Measurements from ENCODE around the gene OBSCN. TPM values are rescaled to one million over a fixed set of nuclear protein-coding genes. Genes with fewer than 3 reads are reported as not detected.

Gene OBSCN
- total and polyA plus RNA-seq, 7 experiments from 2014 or later: 1.3 to 132 (median 76.4) TPM

GRCh38 chr1:228234921-228235320, 27.1 kb downstream of the OBSCN start:
- Mint-ChIP-seq H3K27me3 (no peaks in the 10 kb centered on the region), H3K36me3 (peaks cover 48 to 98% (median 84%) of the 10 kb centered on the region in 5 donors)
- CTCF ChIA-PET: no interaction called here

GRCh38 chr1:228236744-228237143, 28.9 kb downstream of the OBSCN start:
- no peak for DNase-seq
- Mint-ChIP-seq H3K27me3 (no peaks in the 10 kb centered on the region), H3K4me1 (peaks cover 0 to 17% (median 10%) of the 10 kb centered on the region in 7 donors), H3K27ac (no peak overlapping the region), H3K36me3 (peaks cover 52 to 99% (median 83%) of the 10 kb centered on the region in 5 donors), H3K9me3 (peaks cover 10 to 79% (median 40%) of the 10 kb centered on the region in 11 donors), H3K4me3 (no peak overlapping the region)
- intact Hi-C loops (cut with micrococcal nuclease): no loop called here
- Histone ChIP-seq H3K27ac (ENCODE audit: low read depth, low read length) (no peak overlapping the region), H3K36me3 (ENCODE audit: control insufficient read depth in 2 of 3, insufficient read depth in 3 of 3, low read length in 3 of 3) (peaks cover 0 to 76% (median 8%) of the 10 kb centered on the region in 3 experiments), H3K4me3 (ENCODE audit: low read length) (no peak overlapping the region), H3K4me1 (ENCODE audit: control insufficient read depth in 2 of 2, insufficient read depth in 2 of 2, low read length in 2 of 2) (no peaks in the 10 kb centered on the region), H3K9me3 (ENCODE audit: control insufficient read depth in 2 of 3, low read length in 3 of 3) (peaks cover 0 to 22% (median 2%) of the 10 kb centered on the region in 3 experiments), H3K27me3 (ENCODE audit: control insufficient read depth in 2 of 2, insufficient read depth in 2 of 2, low read length in 2 of 2) (no peaks in the 10 kb centered on the region)
- ChIA-PET POLR2A (no interaction called here), CTCF (interaction anchor here (0.7 kb wide), 1 partner anchor 48 kb away, joined by 3 read pairs; no protein-coding TSS in a partner anchor)
- ATAC-seq: no peak

More at GRCh38 chr1:228234921-228235320, 27.1 kb downstream of the OBSCN start:
- DNase-seq (no peak), ATAC-seq (no peak)
- Histone ChIP-seq H3K4me3 (ENCODE audit: low read length) (no peak overlapping the region), H3K36me3 (ENCODE audit: control insufficient read depth in 2 of 3, insufficient read depth in 3 of 3, low read length in 3 of 3) (peaks cover 0 to 72% (median 0%) of the 10 kb centered on the region in 3 experiments), H3K27me3 (ENCODE audit: control insufficient read depth in 2 of 2, insufficient read depth in 2 of 2, low read length in 2 of 2) (no peaks in the 10 kb centered on the region), H3K9me3 (ENCODE audit: control insufficient read depth in 2 of 3, low read length in 3 of 3) (peaks cover 0 to 11% (median 0%) of the 10 kb centered on the region in 3 experiments), H3K27ac (ENCODE audit: low read depth, low read length) (no peak overlapping the region), H3K4me1 (ENCODE audit: control insufficient read depth in 2 of 2, insufficient read depth in 2 of 2, low read length in 2 of 2) (no peaks in the 10 kb centered on the region)
- Mint-ChIP-seq H3K27ac (no peak overlapping the region), H3K4me1 (peaks cover 0 to 21% (median 14%) of the 10 kb centered on the region in 7 donors), H3K4me3 (no peak overlapping the region), H3K9me3 (peaks cover 3 to 61% (median 28%) of the 10 kb centered on the region in 11 donors)
- intact Hi-C loops (cut with micrococcal nuclease): no loop called here
- POLR2A ChIA-PET: no interaction called here

- H3K36me3 Mint-ChIP-seq: peaks cover 52 to 99% (median 83%) of the 10 kb centered on the region in 5 donors
- CTCF ChIA-PET: no interaction called here
- no peak overlapping the region for H3K4me3 ChIP-seq (ENCODE audit: low read length)
- H3K4me1 Mint-ChIP-seq: peaks cover 0 to 17% (median 10%) of the 10 kb centered on the region in 7 donors
- peaks cover 0 to 76% (median 8%) of the 10 kb centered on the region in 3 experiments for H3K36me3 ChIP-seq (ENCODE audit: control insufficient read depth in 2 of 3, insufficient read depth in 3 of 3, low read length in 3 of 3)
- peaks cover 0 to 23% (median 2%) of the 10 kb centered on the region in 3 experiments for H3K9me3 ChIP-seq (ENCODE audit: control insufficient read depth in 2 of 3, low read length in 3 of 3)
- H3K4me1 ChIP-seq (ENCODE audit: control insufficient read depth in 2 of 2, insufficient read depth in 2 of 2, low read length in 2 of 2): no peaks in the 10 kb centered on the region
- H3K27ac ChIP-seq (ENCODE audit: low read depth, low read length): no peak overlapping the region
- intact Hi-C loops (cut with micrococcal nuclease): no loop called here
- ATAC-seq: no peak
- H3K27me3 Mint-ChIP-seq: no peaks in the 10 kb centered on the region
- DNase-seq: no peak
- H3K27me3 ChIP-seq (ENCODE audit: control insufficient read depth in 2 of 2, insufficient read depth in 2 of 2, low read length in 2 of 2): no peaks in the 10 kb centered on the region
- no peak overlapping the region for H3K27ac Mint-ChIP-seq
- POLR2A ChIA-PET: no interaction called here
- peaks cover 12 to 79% (median 48%) of the 10 kb centered on the region in 11 donors for H3K9me3 Mint-ChIP-seq
- H3K4me3 Mint-ChIP-seq: no peak overlapping the region
Measured at GRCh38 chr1:228238007-228238406, 30.2 kb downstream of the OBSCN start.

- ATAC-seq (no peak), DNase-seq (no peak)
- intact Hi-C loops (cut with micrococcal nuclease): no loop called here
- Mint-ChIP-seq H3K27me3 (no peaks in the 10 kb centered on the region), H3K4me3 (no peak overlapping the region), H3K27ac (peak overlapping the region in 2 of 9 donors; percentile 11 to 52), H3K9me3 (peaks cover 12 to 79% (median 47%) of the 10 kb centered on the region in 11 donors), H3K36me3 (peaks cover 50 to 99% (median 83%) of the 10 kb centered on the region in 5 donors), H3K4me1 (peaks cover 0 to 17% (median 9%) of the 10 kb centered on the region in 7 donors)
- Histone ChIP-seq H3K27ac (ENCODE audit: low read depth, low read length) (no peak overlapping the region), H3K36me3 (ENCODE audit: control insufficient read depth in 2 of 3, insufficient read depth in 3 of 3, low read length in 3 of 3) (peaks cover 0 to 77% (median 8%) of the 10 kb centered on the region in 3 experiments), H3K27me3 (ENCODE audit: control insufficient read depth in 2 of 2, insufficient read depth in 2 of 2, low read length in 2 of 2) (no peaks in the 10 kb centered on the region), H3K4me1 (ENCODE audit: control insufficient read depth in 2 of 2, insufficient read depth in 2 of 2, low read length in 2 of 2) (no peaks in the 10 kb centered on the region), H3K4me3 (ENCODE audit: low read length) (no peak overlapping the region), H3K9me3 (ENCODE audit: control insufficient read depth in 2 of 3, low read length in 3 of 3) (peaks cover 0 to 27% (median 2%) of the 10 kb centered on the region in 3 experiments)
- CTCF ChIA-PET: no interaction called here
- POLR2A ChIA-PET: no interaction called here
Measured at GRCh38 chr1:228238461-228238860, 30.6 kb downstream of the OBSCN start.

- no peaks in the 10 kb centered on the region for H3K4me1 ChIP-seq (ENCODE audit: control insufficient read depth in 2 of 2, insufficient read depth in 2 of 2, low read length in 2 of 2)
- POLR2A ChIA-PET: no interaction called here
- peaks cover 0 to 82% (median 20%) of the 10 kb centered on the region in 3 experiments for H3K36me3 ChIP-seq (ENCODE audit: control insufficient read depth in 2 of 3, insufficient read depth in 3 of 3, low read length in 3 of 3)
- Mint-ChIP-seq H3K9me3 (peaks cover 21 to 79% (median 52%) of the 10 kb centered on the region in 11 donors), H3K27ac (no peak overlapping the region), H3K27me3 (no peaks in the 10 kb centered on the region), H3K36me3 (peaks cover 52 to 99% (median 84%) of the 10 kb centered on the region in 5 donors), H3K4me1 (peaks cover 0 to 22% (median 12%) of the 10 kb centered on the region in 7 donors), H3K4me3 (peak overlapping the region in 2 of 10 donors; percentile 42 to 71)
- no peaks in the 10 kb centered on the region for H3K27me3 ChIP-seq (ENCODE audit: control insufficient read depth in 2 of 2, insufficient read depth in 2 of 2, low read length in 2 of 2)
- DNase-seq (no peak), ATAC-seq (no peak)
- H3K9me3 ChIP-seq (ENCODE audit: control insufficient read depth in 2 of 3, low read length in 3 of 3): peaks cover 0 to 42% (median 2%) of the 10 kb centered on the region in 3 experiments
- CTCF ChIA-PET: no interaction called here
- intact Hi-C loops (cut with micrococcal nuclease): no loop called here
- H3K27ac ChIP-seq (ENCODE audit: low read depth, low read length): no peak overlapping the region
- no peak overlapping the region for H3K4me3 ChIP-seq (ENCODE audit: low read length)
Measured at GRCh38 chr1:228240411-228241240, 32.8 kb downstream of the OBSCN start.

GRCh38 chr1:228241259-228241658, 33.4 kb downstream of the OBSCN start:
- H3K27me3 ChIP-seq (ENCODE audit: control insufficient read depth in 2 of 2, insufficient read depth in 2 of 2, low read length in 2 of 2): no peaks in the 10 kb centered on the region
- peaks cover 55 to 99% (median 84%) of the 10 kb centered on the region in 5 donors for H3K36me3 Mint-ChIP-seq
- peaks cover 2 to 22% (median 15%) of the 10 kb centered on the region in 7 donors for H3K4me1 Mint-ChIP-seq
- DNase-seq: no peak
- CTCF ChIA-PET: no interaction called here
- no peak overlapping the region for H3K4me3 Mint-ChIP-seq
- no peaks in the 10 kb centered on the region for H3K27me3 Mint-ChIP-seq
- H3K9me3 ChIP-seq (ENCODE audit: control insufficient read depth in 2 of 3, low read length in 3 of 3): peaks cover 0 to 49% (median 2%) of the 10 kb centered on the region in 3 experiments
- H3K36me3 ChIP-seq (ENCODE audit: control insufficient read depth in 2 of 3, insufficient read depth in 3 of 3, low read length in 3 of 3): peaks cover 0 to 87% (median 23%) of the 10 kb centered on the region in 3 experiments
- POLR2A ChIA-PET: no interaction called here
- peaks cover 24 to 79% (median 55%) of the 10 kb centered on the region in 11 donors for H3K9me3 Mint-ChIP-seq
- H3K27ac Mint-ChIP-seq: no peak overlapping the region
- H3K4me3 ChIP-seq (ENCODE audit: low read length): no peak overlapping the region
- no peak overlapping the region for H3K27ac ChIP-seq (ENCODE audit: low read depth, low read length)
- H3K4me1 ChIP-seq (ENCODE audit: control insufficient read depth in 2 of 2, insufficient read depth in 2 of 2, low read length in 2 of 2): no peaks in the 10 kb centered on the region
- ATAC-seq: no peak
- intact Hi-C loops (cut with micrococcal nuclease): no loop called here

Data from naive thymus-derived CD4-positive, alpha-beta T cell (primary cell).